Measurements from ENCODE around the gene SYNRG.

Gene SYNRG, protein sequence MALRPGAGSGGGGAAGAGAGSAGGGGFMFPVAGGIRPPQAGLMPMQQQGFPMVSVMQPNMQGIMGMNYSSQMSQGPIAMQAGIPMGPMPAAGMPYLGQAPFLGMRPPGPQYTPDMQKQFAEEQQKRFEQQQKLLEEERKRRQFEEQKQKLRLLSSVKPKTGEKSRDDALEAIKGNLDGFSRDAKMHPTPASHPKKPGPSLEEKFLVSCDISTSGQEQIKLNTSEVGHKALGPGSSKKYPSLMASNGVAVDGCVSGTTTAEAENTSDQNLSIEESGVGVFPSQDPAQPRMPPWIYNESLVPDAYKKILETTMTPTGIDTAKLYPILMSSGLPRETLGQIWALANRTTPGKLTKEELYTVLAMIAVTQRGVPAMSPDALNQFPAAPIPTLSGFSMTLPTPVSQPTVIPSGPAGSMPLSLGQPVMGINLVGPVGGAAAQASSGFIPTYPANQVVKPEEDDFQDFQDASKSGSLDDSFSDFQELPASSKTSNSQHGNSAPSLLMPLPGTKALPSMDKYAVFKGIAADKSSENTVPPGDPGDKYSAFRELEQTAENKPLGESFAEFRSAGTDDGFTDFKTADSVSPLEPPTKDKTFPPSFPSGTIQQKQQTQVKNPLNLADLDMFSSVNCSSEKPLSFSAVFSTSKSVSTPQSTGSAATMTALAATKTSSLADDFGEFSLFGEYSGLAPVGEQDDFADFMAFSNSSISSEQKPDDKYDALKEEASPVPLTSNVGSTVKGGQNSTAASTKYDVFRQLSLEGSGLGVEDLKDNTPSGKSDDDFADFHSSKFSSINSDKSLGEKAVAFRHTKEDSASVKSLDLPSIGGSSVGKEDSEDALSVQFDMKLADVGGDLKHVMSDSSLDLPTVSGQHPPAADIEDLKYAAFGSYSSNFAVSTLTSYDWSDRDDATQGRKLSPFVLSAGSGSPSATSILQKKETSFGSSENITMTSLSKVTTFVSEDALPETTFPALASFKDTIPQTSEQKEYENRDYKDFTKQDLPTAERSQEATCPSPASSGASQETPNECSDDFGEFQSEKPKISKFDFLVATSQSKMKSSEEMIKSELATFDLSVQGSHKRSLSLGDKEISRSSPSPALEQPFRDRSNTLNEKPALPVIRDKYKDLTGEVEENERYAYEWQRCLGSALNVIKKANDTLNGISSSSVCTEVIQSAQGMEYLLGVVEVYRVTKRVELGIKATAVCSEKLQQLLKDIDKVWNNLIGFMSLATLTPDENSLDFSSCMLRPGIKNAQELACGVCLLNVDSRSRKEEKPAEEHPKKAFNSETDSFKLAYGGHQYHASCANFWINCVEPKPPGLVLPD (N-terminal part only)

DNA sequence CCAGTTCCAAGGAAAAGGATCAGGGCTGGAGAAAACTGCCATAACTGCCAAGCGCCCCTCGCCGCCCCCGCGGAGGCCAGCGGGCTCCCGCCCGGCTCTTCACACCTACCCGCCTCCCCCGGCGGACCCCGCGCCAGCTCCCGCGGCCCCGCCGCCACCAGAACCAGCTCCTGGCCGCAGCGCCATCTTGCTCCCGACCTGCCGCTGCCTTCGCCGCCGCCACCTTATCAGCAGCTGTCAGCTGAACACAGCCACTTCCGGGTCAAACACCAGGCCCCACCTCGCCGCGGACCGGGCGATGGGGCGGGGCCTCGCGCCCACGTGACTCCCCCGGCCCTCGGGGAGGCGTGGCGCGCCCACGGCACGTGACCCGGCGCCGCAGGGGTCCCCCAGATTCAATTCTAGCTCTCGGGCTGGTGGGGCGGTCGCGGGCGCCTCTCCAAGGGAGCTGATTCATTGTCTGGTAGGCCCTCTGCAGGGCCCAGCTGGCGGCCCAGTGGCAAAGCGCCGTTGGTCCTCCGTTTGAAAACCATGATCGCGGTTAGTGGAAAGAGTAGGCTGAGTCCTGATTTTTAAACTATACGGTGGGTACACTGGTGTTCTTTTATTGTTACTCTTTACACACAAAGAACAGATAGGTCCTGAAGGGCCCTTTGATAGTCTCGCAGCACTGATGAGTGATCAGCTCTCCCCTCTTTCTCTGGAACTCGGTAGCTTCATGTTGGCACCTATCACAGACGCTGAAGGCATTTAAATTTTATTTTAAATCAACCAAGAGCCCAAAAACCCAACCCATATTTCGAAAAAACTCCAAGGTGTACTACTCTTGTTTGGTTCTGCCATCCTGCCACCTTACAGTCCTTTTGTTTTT is at the start of gene SYNRG:
Gene SYNRG, minus strand, starts transcription at position 249 of the 871 bp plus-strand sequence. Its CDS starts 63 bp downstream, at position 186.
- Histone ChIP-seq H3K9me3 (ENCODE audit: low read length) (peaks cover 4% of the 10 kb centered on the region), H3K4me1 (ENCODE audit: insufficient read depth, low read length) (peaks cover 13% of the 10 kb centered on the region), H3K27me3 (ENCODE audit: insufficient read depth, low read length) (no peaks in the 10 kb centered on the region), H3K4me3 (ENCODE audit: low read length) (peak within 1 kb of the TSS; percentile 91), H3K36me3 (ENCODE audit: insufficient read depth, low read length) (peaks cover 34% of the 10 kb centered on the region), H2AFZ (ENCODE audit: low read depth, low read length) (peak within 1 kb of the TSS; percentile 76)

DNA sequence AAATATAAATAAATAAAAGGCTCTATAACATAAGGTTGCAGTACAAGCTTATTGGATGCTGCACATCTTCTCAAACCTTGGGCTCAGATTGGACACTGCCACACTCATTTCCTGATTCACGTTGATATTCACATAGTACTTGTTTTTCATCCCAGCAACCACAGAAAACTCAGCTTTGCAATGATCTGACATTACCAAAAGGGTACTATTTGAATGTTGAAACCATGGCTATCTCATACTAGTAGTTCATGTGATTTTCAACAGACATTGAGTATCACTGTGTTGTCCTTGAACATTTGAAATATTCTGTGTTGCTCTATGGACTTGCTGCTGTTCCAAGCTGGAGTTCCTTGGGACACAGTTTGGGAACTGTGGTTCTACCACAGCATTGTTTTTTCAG is 48.0 kb upstream of the SYNRG start:
- peaks cover 12% of the 10 kb centered on the region for H3K27me3 ChIP-seq (ENCODE audit: insufficient read depth, low read length)
- H3K4me3 ChIP-seq (ENCODE audit: low read length) = no peak overlapping the region
- H2AFZ ChIP-seq (ENCODE audit: low read depth, low read length) = no peak overlapping the region
- H3K9me3 ChIP-seq (ENCODE audit: low read length) = no peaks in the 10 kb centered on the region
- H3K36me3 ChIP-seq (ENCODE audit: insufficient read depth, low read length) = no peaks in the 10 kb centered on the region
- H3K4me1 ChIP-seq (ENCODE audit: insufficient read depth, low read length) = peaks cover 2% of the 10 kb centered on the region

DNA sequence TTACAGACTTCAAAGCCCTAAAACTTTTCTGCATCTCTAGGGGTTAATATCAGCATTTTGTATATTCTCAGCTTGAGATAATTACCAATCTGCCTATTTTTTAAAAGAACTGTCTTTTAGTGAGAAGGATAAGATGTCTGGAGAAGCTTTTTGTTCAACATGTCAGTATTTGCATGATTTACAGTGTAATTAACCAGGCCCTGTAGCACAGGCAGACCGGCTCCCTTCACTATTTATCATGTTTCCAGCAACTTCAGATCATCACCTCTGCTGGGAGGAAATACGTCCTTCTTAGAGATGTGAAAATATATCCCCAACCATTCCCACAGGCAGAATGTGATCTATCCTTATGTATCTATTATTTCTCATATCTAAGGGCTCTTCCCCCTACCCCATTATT is 42.6 kb upstream of the SYNRG start:
- no peaks in the 10 kb centered on the region for H3K36me3 ChIP-seq (ENCODE audit: insufficient read depth, low read length)
- no peaks in the 10 kb centered on the region for H3K9me3 ChIP-seq (ENCODE audit: low read length)
- H3K27me3 ChIP-seq (ENCODE audit: insufficient read depth, low read length) = peaks cover 16% of the 10 kb centered on the region
- no peaks in the 10 kb centered on the region for H3K4me1 ChIP-seq (ENCODE audit: insufficient read depth, low read length)
- H3K4me3 ChIP-seq (ENCODE audit: low read length) = no peak overlapping the region
- H2AFZ ChIP-seq (ENCODE audit: low read depth, low read length) = no peak overlapping the region

DNA sequence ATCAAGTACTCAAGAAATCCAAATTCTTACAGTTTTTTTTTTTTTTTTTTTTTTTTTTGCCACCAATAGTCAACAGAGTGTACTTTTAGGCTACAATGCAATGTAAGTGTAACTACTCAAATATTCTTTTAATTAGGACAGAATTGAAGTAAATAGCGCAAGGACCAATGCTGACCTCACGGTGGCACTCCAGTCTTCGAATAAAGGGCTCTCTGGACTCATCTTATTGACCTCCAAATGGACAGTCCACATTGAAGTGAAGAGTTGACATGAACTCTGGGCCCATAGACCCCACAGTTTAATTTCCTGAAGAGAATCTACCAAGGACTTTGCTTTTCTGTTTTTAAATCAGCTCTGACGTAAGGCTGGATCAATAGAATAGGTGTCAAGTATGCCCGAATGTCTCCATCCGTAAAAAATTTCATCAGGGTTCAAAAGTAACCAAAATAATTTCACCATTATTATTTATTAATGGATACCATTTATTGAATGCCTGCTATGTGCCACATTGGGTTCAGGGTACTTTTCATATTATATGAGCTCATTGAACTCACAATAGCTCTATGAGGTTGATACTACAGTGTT is 41.3 kb upstream of the SYNRG start:
- no peaks in the 10 kb centered on the region for H3K36me3 ChIP-seq (ENCODE audit: insufficient read depth, low read length)
- H3K27me3 ChIP-seq (ENCODE audit: insufficient read depth, low read length) = peaks cover 24% of the 10 kb centered on the region
- H3K4me3 ChIP-seq (ENCODE audit: low read length) = no peak overlapping the region
- no peaks in the 10 kb centered on the region for H3K9me3 ChIP-seq (ENCODE audit: low read length)
- H2AFZ ChIP-seq (ENCODE audit: low read depth, low read length) = no peak overlapping the region
- H3K4me1 ChIP-seq (ENCODE audit: insufficient read depth, low read length) = no peaks in the 10 kb centered on the region

DNA sequence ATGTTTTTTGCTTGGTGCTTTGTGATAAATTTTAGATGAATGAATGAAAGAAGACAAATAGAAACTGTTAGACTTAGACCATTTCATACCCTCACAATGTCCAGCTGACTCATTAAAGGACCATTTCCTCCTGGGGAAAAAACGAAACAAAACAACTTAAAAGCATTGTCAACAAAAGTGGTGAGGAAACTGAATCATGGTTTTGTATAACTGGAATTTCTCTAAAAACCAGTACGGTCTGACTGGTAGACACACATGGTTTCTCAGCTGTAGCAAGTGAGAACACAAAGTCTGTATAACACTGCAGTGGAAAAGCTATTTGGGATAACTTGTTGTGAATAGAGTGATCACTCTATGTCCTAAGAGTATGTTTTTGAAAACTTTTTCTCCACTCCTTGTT is 39.3 kb upstream of the SYNRG start:
- peaks cover 24% of the 10 kb centered on the region for H3K27me3 ChIP-seq (ENCODE audit: insufficient read depth, low read length)
- H3K4me3 ChIP-seq (ENCODE audit: low read length) = no peak overlapping the region
- H3K4me1 ChIP-seq (ENCODE audit: insufficient read depth, low read length) = peaks cover under 1% of the 10 kb centered on the region
- H3K9me3 ChIP-seq (ENCODE audit: low read length) = no peaks in the 10 kb centered on the region
- H3K36me3 ChIP-seq (ENCODE audit: insufficient read depth, low read length) = no peaks in the 10 kb centered on the region
- no peak overlapping the region for H2AFZ ChIP-seq (ENCODE audit: low read depth, low read length)

DNA sequence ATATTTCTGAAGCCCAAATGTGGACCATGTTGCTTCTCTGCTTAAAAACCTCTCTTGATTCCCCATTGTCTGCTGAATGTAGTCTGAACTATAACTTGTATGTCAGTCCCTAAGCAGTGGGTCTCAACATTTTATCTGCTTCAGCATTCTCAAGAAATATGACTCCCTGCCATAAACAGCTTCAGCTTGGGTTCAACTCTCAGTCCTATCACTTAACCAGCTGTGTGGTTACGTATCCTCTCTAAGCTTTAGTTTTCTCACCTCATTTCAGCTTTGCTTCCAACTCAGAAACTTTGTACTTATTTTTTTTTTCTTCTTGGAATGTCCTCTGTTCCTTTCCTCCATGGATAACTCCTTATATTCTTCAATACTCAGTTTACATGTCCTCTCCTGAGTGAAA is 38.6 kb upstream of the SYNRG start:
- Histone ChIP-seq H3K9me3 (ENCODE audit: low read length) (no peaks in the 10 kb centered on the region), H3K27me3 (ENCODE audit: insufficient read depth, low read length) (peaks cover 24% of the 10 kb centered on the region), H3K4me3 (ENCODE audit: low read length) (no peak overlapping the region), H2AFZ (ENCODE audit: low read depth, low read length) (no peak overlapping the region), H3K36me3 (ENCODE audit: insufficient read depth, low read length) (no peaks in the 10 kb centered on the region), H3K4me1 (ENCODE audit: insufficient read depth, low read length) (peaks cover 2% of the 10 kb centered on the region)

DNA sequence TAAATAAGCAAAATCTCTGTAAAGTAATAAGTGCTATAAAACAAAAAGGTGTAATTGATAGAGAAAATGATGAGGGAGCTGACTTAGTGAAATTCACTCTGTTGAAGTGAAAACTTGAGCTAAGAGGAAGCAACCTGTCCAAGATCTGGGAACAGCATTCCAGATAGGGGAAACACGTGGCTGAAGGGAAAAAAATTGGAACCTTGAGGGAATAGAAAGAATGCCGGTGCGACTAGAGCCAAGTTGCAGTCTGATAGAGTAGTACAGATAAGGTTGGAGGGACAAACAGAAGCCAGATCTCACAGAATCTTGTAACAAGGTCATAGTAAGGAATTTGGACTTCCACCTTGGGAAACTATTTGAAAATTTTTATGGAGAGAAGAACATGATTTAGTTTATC is 34.7 kb upstream of the SYNRG start:
- Histone ChIP-seq H3K27me3 (ENCODE audit: insufficient read depth, low read length) (peaks cover 12% of the 10 kb centered on the region), H3K9me3 (ENCODE audit: low read length) (no peaks in the 10 kb centered on the region), H3K4me1 (ENCODE audit: insufficient read depth, low read length) (peaks cover 9% of the 10 kb centered on the region), H2AFZ (ENCODE audit: low read depth, low read length) (peak overlapping the region; percentile 74), H3K36me3 (ENCODE audit: insufficient read depth, low read length) (peaks cover 19% of the 10 kb centered on the region), H3K4me3 (ENCODE audit: low read length) (peak overlapping the region; percentile 89)

DNA sequence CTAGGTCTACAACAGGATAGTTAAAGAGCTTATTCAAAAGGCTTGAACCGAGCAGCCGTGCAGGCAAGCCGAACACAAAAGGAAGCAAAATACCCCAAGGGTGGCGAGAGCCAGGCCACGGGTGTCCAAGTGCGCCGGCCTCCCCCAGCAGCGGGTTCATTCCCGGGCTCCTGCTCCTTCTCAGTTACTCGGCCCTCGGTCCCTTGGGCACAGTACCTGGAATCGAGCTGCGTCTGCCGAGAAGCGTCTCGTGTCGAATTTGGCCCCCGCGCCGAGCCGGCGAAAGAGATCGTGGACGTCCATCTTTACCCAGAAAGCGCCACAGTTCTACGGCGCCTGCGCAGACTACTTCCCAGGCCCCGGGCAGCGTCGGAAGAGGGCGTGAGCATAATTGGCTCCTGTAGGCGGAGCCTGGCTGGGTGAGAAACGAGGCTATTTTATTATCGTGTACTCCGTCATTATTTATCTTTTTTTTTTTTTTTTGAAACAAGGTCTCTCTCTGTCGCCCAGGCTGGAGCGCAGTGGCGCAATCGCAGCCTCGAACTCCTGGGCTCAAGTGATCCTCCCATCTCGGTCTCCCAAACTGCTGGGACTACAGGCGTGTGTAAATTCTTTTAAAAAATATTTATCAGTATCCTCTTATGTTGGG is 34.0 kb upstream of the SYNRG start, which contains the start of gene DDX52:
Gene DDX52, minus strand, starts transcription at position 329 of the 649 bp plus-strand sequence. Its CDS starts 26 bp downstream, at position 303.
- Histone ChIP-seq H3K4me1 (ENCODE audit: insufficient read depth, low read length) (peaks cover 9% of the 10 kb centered on the region), H3K27me3 (ENCODE audit: insufficient read depth, low read length) (peaks cover 8% of the 10 kb centered on the region), H2AFZ (ENCODE audit: low read depth, low read length) (peak within 1 kb of the TSS; percentile 74)

DNA sequence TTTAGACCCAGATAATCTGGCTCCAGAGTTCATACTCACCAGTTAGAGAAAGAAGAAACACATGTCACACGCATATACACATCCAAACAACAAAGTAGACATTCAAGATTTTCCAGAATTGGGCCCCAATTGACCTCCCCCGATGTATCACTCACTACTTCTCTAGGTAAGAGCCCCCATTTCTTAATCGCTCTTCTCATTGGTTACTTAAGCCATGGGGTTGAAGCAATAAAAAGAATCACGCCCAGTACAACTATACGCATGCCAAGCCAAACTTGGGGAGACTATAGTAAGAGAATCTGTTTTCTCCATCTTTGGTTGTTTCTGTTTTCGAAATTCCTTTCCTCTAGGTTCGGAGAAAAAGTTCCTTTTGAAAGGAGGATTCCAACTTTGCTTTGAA is 33.5 kb upstream of the SYNRG start:
- Histone ChIP-seq H3K4me3 (ENCODE audit: low read length) (peak overlapping the region; percentile 89), H3K27me3 (ENCODE audit: insufficient read depth, low read length) (peaks cover 8% of the 10 kb centered on the region), H2AFZ (ENCODE audit: low read depth, low read length) (peak overlapping the region; percentile 74), H3K36me3 (ENCODE audit: insufficient read depth, low read length) (peaks cover 27% of the 10 kb centered on the region), H3K4me1 (ENCODE audit: insufficient read depth, low read length) (peaks cover 9% of the 10 kb centered on the region), H3K9me3 (ENCODE audit: low read length) (no peaks in the 10 kb centered on the region)

More for the DNA sequence above, 34.0 kb upstream of the SYNRG start, which contains the start of gene DDX52:
- H3K4me3 ChIP-seq (ENCODE audit: low read length) = peak within 1 kb of the TSS; percentile 89
- H3K9me3 ChIP-seq (ENCODE audit: low read length) = no peaks in the 10 kb centered on the region
- H3K36me3 ChIP-seq (ENCODE audit: insufficient read depth, low read length) = peaks cover 22% of the 10 kb centered on the region

DNA sequence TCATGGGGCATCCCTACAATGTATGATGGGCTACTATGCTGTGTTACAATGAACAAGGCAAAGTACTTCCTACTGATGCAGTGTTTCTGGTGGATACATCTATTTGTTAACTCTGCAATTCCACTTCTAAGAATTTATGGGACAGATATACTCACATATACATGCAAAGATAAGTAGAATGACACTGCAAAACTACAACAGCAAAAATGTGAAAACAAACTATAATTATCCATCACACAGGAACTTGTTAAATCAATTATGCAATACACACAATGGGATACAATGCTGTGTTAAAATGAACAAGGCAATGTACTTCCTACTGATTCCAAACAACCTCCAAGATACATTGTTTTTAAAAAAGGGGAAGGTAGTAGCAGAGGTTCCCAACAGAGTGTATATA is 30.8 kb upstream of the SYNRG start:
- Histone ChIP-seq H2AFZ (ENCODE audit: low read depth, low read length) (no peak overlapping the region), H3K4me3 (ENCODE audit: low read length) (no peak overlapping the region), H3K4me1 (ENCODE audit: insufficient read depth, low read length) (peaks cover 9% of the 10 kb centered on the region), H3K9me3 (ENCODE audit: low read length) (no peaks in the 10 kb centered on the region), H3K36me3 (ENCODE audit: insufficient read depth, low read length) (peaks cover 49% of the 10 kb centered on the region), H3K27me3 (ENCODE audit: insufficient read depth, low read length) (no peaks in the 10 kb centered on the region)

DNA sequence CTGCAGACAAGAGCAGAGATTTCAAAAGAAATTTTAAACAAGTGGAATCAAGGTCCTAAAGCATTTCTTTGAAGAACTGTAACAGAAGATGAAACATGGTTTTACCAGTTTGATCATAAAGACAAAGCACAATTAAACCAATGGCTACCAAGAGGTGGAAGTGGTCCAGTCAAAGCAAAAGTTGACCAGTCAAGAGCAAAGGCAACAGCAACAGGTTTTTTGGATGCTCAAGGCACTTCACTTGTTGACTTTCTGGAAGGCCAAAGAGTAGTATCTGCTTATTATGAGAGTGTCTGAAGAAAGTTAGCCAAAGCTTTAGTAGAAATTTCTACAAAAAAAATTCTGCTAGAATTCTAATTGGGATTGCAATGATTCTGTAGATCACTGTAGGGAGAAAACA is 28.7 kb upstream of the SYNRG start:
- Histone ChIP-seq H3K4me1 (ENCODE audit: insufficient read depth, low read length) (peaks cover 7% of the 10 kb centered on the region), H3K27me3 (ENCODE audit: insufficient read depth, low read length) (no peaks in the 10 kb centered on the region), H3K9me3 (ENCODE audit: low read length) (no peaks in the 10 kb centered on the region), H3K4me3 (ENCODE audit: low read length) (no peak overlapping the region), H3K36me3 (ENCODE audit: insufficient read depth, low read length) (peaks cover 62% of the 10 kb centered on the region), H2AFZ (ENCODE audit: low read depth, low read length) (no peak overlapping the region)
